ENCODE measurements around the gene C1orf74.

- TF ChIP-seq, protein P1, sequence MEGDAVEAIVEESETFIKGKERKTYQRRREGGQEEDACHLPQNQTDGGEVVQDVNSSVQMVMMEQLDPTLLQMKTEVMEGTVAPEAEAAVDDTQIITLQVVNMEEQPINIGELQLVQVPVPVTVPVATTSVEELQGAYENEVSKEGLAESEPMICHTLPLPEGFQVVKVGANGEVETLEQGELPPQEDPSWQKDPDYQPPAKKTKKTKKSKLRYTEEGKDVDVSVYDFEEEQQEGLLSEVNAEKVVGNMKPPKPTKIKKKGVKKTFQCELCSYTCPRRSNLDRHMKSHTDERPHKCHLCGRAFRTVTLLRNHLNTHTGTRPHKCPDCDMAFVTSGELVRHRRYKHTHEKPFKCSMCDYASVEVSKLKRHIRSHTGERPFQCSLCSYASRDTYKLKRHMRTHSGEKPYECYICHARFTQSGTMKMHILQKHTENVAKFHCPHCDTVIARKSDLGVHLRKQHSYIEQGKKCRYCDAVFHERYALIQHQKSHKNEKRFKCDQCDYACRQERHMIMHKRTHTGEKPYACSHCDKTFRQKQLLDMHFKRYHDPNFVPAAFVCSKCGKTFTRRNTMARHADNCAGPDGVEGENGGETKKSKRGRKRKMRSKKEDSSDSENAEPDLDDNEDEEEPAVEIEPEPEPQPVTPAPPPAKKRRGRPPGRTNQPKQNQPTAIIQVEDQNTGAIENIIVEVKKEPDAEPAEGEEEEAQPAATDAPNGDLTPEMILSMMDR (IDR thresholded peaks at IDR 0.05) = no peak
- TF ChIP-seq POLR2A (IDR thresholded peaks at IDR 0.05) (no peak), EP300 (IDR thresholded peaks at IDR 0.05; ENCODE audit: low read depth) (no peak)
Measured at GRCh38 chr1:209766051-209766450, 18.3 kb downstream of the C1orf74 start.
